Suprapubic skin (tissue), 4 donors: ENCODE results near the gene MLX.

ENCODE experiments used
- POLR2A ChIP-seq, 2 donors: fragments of 450-650 bp; IDR thresholded peaks; one replicate each; pipeline ENCODE4 v1.6.1; 2017; ENCODE audit warnings: antibody characterized with exemption in 2 of 2, mild to moderate bottlenecking in 2 of 2, moderate library complexity in 2 of 2
- POLR2AphosphoS5 ChIP-seq, 3 donors: sonication (generic); formaldehyde crosslinking; IDR thresholded peaks; one replicate each; pipeline ENCODE4 v1.6.1; 2017; ENCODE audit warnings: antibody characterized with exemption in 3 of 3
- TF ChIP-seq, protein P1 (sequence below), 2 donors: fragments of 200-600 bp in 1 of 2; fragments of 450-650 bp in 1 of 2; sonication (generic) in 1 of 2; IDR thresholded peaks; one replicate each; pipeline ENCODE4 v1.5.1; 2016 to 2019; ENCODE audit warnings: antibody characterized with exemption in 2 of 2, mild to moderate bottlenecking in 1 of 2, moderate library complexity in 1 of 2

DNA sequence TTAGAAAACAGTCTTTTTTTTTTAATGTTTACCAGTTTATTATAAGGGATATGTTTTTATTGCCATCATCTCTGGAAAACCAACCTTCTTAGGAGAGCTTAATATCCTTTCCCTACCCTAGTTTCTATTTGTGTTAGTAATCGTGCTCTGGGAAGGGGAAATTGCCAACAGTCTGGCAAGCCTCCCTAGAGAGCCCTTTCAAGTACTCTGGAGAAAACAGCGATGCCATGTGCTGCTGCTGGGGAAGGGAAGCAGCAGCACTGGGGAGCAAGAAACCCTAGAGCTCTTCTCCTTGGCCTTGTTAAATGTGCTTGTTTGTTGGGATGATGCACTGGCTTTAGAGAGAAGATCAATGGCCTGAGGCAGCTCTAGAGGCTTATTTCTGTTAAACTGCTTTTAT lies 32.0 kb downstream of the MLX start:
- TF ChIP-seq, protein P1, sequence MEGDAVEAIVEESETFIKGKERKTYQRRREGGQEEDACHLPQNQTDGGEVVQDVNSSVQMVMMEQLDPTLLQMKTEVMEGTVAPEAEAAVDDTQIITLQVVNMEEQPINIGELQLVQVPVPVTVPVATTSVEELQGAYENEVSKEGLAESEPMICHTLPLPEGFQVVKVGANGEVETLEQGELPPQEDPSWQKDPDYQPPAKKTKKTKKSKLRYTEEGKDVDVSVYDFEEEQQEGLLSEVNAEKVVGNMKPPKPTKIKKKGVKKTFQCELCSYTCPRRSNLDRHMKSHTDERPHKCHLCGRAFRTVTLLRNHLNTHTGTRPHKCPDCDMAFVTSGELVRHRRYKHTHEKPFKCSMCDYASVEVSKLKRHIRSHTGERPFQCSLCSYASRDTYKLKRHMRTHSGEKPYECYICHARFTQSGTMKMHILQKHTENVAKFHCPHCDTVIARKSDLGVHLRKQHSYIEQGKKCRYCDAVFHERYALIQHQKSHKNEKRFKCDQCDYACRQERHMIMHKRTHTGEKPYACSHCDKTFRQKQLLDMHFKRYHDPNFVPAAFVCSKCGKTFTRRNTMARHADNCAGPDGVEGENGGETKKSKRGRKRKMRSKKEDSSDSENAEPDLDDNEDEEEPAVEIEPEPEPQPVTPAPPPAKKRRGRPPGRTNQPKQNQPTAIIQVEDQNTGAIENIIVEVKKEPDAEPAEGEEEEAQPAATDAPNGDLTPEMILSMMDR (IDR thresholded peaks at IDR 0.05), result no peak
- TF ChIP-seq POLR2A (IDR thresholded peaks at IDR 0.05) (no peak), POLR2AphosphoS5 (IDR thresholded peaks at IDR 0.05) (no peak)
